HG03095 (cell line): ENCODE results near the gene PAPOLB.

Experiments used
- ATAC-seq: cut with Tn5 transposase; IDR thresholded peaks from one replicate; pipeline ENCODE4 v1.9.1; 2021; ENCODE audit warnings: moderate library complexity; ENCODE audit not compliant: unreplicated experiment

The PAPOLB gene

DNA sequence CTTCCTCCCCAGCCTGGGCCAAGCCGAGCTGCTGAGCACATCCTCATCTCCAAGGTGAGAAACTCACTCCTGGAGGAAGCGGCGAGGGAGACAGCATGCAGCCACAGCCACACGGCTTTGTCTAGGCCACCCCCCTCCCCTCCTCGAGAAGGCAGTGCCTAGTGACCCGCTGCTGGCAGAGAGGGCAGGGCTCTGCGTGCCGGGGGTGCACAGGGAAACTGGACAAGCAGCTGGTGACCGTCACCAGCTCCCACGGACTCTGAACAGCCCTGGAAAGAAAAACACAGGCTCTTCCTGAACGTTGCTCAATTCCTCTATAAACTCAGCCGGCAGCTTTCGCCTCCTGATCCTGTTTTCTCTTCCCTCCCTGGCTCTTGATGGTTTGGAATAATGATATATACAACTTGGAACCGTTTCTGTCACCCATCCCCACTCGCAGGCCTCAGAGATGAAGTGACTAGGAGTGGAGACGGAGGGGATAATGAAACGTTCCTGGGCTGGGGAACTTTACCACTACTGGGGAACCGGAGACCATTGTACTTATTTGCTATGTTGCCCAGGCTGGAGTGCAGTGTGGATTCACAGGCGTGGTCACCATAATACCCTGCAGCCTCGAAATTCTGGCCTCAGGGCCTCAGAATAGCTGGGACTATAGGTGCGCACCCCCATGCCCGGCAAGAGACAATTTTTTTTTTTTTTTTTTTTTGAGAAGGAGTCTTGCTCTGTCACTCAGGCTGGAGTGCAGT, 19.3 kb downstream of the PAPOLB start:
- no peak for ATAC-seq

DNA sequence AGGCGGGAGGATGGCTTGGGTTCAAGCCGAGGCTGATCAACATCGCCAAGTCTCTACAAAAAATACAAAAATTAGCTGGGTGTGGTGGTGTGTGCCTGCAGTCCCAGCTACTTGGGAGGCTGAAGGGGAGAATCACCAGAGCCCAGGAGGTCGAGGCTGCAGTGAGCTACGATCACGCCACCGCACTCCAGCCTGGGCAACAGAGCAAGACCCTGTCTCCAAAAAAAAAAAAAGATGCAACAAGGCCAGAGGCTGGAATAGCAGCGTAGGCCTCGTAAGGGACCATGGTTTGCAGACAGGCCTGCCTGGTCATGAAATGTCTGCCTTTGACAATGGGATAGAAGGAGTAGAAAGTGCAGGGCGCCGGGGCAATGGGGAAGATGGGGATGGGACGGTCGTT, 20.0 kb downstream of the PAPOLB start:
- no peak for ATAC-seq

DNA sequence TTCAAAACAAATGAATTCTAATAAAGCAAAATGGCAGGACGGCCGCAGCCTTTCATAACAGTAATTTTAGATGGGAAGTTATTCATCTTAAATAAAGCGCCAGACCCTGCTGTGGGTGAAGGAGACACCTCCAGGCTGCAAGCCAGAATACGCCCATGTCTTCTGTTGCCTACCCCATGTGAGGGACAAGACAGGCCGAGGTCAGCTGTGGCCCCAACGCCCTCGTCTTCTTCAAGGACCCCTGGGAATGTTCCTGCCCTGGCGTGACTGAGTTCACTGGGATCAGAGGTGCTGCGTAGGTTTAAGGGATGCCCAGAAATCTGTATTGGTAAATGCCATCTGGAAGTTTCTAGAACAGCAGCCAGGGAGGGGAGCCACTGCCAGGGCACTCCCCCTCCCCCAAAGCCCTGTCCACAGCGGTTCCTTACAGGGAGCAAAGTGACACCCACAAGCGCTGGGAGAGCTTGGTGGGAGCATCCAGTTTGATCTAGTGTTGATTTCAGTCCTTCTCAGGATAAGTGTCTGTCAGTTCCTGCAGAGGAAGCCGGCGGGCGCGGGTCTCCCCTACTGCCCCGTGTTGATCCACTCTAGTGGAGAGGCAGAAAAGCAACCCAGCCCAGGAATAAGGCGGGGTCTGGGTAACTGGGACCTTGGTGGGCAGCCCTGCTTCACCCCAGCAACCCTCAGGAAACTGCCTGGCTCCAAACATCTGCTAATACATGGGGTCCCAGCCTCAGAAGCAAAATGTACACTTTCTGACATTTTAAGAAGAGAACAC, 20.6 kb downstream of the PAPOLB start:
- ATAC-seq: no peak

DNA sequence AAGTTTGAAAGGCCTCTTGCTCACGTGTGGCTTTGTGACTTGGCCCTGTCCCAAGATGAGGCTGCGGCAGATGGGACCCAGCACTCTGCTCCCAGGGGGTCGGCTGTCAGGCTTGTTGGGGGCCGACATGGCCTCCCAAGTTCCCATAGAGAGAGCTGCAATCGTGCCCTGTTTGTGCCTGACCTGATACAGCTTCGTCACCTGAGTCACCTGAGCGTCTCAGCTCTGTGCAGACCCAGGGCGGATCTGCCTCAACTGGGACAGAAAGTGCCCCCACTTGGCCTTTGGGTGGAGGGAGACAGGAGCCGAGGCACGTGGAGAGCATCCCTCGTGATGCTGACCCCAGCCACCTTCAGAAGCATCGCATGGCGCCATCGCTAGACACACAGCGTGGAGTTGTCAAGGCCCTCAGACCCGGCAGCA, 21.7 kb downstream of the PAPOLB start:
- no peak for ATAC-seq

DNA sequence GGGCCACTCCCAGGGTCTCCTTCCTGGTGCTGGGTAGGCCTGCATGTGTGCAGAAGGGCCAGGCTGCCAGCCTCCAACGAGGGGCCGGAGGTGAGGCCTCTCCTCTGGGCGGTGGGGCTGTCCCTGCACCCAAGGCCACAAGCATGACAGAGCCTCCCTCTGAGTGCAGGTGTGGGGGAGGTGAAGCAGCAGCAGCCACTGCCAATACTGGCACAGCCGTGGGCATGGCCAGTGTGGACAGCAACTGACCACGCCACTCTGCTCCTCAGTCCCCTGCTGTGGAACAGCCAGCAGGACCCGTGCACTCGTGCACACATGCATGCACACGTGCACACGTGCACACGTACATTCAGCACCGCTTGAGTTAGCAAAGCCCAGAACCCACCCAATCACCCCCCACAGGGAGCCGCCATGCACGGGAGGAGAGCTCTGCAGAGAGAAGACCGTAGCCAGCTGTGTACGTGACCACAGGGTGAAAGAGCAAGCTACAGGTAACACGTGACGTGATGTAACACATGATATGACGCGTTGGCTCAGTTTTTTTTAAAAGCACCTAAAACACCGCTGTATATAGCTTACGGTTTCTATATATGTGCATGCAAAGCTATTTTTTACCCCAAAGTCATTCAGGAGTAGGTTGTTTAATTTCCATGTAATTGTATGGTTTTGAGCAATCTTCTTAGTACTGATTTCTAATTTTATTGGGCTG, 23.1 kb downstream of the PAPOLB start:
- no peak for ATAC-seq

DNA sequence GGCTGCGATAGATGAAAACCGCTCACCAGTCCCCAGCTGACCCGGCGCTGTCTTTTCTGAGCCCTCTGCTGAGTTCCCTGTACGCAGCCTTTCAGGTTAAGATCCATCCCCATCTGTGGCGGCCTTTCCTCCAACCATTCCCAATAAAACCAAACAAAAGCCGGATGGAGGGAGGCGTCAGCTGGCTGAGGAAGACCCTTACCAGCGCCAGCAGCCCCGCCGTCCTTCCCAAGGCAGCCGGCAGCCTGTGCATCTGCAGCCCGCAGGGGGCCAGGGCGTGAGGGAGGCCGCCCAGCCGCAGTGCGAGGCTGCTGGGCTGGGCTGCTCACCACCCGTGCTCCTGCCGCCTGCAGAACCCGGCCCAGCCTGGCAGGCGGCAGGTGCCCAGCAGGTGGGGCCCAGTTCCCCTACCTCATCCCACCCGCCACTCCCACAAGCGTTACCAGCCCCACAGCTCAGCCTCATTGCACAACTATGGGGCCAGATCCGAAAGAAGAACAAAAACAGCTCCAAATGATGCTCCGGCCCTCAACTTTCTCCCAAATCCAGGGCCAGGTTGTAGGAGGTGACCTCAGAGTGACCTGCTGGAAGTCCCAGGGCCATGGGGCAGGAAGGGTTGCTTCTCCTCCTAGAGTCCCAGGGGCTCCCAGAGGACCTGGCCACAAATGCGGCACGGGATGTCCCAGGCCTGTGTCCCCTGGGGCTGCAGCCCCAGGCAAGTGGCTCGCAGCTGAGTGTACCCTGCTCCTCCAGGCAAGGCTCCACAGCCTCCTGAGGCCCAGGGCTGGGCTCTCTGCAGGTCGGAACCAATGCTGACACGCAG, 23.8 kb downstream of the PAPOLB start:
- no peak for ATAC-seq

DNA sequence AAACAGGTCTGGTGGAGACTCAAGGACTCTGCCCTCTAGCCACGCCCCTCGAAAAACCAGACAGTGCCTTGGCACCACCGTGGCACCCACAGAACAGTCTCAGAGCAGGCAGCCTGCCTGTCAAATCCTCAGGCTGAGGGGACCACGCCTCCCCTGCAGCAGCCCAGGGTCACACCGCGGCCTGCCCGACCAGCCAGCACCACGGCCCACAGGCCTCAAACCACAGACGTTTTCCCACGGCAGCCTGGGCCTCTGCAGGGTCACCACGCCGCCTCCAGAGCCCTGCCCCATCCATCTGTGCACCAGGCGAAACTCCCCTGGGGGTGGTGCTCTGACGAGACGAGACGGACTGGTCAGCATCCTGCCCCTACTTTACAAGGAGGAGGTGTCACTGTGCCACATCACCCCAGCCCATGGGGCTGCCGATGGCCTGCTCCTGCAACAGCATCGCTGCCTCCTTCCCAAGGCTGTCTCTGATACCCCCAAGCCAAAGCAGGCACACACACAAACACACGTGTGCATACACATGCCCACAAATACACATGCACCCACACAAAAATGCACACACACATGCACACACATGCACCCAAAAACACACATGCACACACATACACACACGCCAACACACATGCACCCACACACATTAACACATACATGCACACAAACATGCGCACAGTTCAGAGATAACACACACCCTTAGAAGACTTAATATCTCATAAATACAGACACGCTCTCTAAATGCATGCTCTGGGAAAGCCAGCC, 24.6 kb downstream of the PAPOLB start:
- ATAC-seq: no peak

DNA sequence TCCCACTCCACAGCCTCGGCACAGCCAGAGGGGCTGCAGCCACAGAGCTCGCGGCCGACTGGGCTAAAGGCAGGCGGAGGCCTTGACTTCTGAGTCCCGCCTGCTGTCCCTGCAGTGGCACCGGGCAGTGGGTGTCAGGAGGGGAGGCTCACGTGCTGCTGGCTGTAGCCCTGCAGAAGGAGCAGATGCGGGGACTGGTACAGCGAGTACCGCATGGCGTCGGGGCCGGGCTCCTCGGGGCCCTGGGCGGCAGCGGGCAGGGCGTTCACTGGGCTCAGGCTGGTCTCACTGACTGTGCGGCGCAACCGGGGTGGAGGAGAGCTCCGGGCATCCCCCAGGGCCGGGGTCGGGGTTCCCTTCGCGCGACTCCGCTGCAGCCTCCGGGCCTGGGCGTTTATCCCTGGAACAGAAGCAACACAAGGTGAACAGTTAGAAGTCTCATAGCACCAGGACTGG, 25.6 kb downstream of the PAPOLB start:
- no peak for ATAC-seq

DNA sequence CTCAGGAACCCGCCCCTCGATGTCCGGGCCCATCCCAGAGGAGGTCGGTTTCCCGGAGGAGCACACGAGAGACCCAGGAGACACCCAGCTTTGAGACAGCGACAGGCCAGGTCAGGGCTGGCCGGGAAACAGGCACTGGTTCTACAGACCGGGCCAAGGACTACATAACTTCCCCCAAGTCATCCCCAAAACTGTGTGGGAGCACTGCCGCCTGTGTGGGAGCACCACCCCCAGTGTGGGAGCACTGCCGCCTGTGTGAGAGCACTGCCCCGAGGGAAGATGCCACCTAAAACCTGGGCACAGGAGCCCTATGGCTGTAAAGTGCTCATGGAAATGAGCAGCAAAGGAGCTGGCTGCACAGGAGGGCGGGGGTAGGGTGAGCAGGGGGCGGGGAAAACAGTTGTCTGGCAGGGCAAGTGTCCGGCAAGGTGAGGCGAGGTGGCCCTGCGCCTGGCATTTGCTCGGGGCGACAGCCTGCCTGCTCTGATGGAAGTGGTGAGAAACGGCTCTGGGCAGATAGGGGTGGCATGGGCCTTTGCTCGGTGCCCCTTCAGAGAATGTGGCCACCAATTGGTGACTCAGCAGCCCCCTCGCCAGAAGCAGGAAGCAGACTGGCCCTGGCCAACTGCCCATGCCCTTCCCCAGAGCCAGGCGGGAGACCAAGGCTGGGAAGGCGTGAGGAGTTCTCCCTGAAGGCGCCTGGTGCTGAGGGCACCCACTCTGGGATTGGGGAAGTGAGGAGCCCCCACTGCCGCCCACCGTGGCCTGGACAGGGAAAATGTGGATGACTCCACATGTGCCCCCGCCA, 26.2 kb downstream of the PAPOLB start:
- no peak for ATAC-seq

DNA sequence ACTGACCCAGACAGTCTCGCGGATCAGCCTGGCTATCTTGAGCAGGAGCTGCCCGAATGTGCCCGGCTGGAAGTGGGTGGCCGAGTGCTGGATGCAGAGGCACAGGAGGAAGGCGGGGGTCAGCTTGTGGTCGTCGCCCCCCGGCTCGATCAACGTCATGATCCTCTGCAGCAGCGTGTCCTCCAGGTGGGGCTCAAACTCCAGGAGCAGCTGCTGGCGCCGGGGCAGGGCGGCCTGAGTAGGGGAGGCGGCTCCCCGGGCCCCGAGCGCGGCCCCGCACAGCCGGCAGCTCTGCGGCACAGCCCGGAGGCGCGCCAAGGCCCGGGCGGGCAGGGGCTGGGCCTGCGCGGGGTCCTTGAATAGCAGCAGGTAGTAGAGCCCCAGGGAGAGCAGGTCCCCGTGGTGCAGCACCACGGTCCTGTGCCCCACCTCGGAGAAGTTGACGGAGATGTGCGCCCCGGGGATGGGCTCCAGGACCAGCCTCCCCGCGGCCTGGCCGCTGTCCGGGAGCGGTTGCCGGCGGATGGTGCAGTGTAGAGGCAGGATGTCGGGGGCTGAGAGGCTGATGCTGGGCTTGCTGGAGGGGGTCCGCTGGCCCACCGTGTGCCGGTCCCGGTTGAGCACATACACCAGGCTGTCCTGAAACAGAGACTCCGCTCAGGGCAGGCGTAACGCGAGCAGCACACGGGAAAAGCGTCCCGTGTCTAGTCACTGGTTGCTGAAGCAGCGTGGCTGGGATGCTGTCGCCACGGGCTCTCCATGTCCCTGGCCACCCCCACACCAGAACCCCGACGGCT, 27.0 kb downstream of the PAPOLB start:
- ATAC-seq: no peak

DNA sequence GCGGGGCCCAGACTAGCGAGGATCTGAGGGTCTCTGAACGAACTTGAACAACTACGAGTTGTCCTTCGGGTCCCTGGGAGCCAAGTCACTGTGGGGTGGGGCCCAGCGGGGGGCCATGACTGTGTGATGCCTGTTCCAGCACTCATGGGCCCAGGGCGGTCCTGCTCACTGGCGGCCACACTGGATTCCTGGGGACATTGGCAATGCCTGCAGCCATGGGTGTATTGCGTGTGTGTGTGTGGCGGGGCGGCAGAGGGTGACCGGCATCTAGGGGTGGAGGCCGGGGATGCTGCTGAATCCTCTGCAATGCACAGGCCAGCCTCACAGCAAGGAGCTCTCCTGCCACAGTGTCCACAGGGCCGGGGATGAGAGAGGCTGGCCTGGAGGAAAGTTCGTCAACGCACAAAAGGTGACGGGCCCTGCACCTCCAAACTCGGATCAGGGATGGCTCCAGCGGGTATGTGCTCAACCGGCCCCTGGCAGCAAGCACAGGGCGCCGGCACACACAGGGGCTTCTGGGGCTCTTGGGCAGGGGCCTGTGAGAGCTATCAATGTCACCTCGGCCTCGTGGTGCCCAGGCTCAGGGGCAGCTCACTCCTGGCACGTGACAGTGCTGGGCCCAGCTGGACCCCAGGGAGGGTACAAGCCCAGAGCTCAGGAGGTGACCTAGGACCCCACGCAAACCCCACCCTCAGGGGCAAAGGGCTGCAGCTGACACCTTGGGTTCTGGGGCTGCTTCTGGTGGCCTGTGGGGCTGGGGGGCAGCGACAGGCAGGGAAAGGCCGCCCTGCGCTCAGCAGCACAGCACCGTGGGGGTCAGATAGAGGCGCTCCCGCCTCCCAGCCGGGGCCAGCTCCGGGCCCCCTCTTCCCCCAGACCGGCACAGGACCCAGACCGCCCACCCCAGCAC, 27.9 kb downstream of the PAPOLB start:
- ATAC-seq: no peak

DNA sequence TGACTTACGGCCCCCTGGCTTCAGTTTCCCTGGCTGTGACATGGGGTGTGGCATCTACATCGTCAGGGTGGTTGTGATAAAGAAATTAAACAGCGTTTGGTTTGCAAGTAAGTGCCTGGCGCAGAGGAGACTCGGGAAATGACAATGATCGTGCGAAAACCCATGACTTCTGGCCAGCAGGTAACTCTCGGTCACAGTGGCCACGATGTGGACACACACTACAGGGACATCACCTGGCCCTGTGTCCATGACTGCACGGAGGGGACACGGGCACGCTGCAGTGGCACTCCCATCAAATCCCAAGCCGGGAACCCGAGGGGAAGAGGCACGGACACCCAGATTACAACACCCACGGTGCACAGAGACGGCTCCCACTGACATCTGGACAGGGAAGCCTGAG, 28.7 kb downstream of the PAPOLB start:
- ATAC-seq: no peak

DNA sequence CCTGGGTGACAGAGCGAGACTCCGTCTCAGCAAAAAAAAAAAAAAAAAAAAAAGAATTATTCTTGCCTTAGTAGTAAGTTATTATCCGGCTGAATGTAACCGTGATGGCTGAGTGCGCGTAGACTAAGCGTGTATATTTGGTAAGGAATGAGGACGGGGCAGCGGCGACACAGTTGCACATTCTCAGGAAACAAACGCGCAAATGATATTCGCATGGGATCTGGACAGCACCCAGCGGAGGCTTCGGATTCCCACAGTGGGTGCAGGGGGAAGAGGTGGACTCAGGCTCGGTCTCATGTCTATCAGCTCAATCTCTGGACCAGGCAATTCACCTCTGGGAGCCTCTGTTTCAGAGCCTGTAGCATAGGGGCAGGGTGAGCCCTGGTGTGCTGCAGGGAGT, 29.1 kb downstream of the PAPOLB start:
- no peak for ATAC-seq

DNA sequence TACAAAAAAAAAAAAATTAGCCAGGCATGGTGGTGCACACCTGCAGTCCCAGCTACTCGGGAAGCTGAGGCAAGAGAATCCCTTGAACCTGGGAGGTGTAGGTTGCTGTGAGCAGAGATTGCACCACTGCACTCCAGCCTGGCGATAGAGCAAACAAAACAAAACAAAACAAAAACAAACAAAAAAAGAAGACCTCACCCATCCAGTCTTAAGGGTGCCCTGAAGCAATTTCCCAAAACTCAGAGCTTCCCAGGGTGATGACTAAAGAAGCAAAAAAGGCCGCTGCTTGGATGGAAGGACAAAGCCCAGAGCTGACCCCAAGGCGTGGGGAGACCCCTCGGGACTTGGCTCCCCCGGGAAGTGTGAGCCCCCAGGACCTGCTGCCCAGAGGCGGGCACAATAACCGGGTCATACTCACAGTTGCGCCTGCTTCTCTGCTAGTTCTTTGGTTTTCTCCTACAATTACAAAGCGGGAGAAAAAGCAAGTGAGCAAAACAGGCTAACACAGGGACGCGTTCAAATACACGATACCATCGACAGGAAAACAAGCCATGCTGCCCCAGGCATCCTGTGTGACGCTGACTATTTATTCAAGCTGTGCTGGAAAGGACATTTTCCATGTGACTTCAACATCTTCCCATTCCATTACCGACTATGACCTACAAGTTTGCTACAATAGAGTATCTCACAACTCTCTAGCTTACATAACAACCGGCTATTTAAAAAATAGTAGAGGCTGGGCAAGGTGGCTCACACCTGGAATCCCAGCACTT, 29.9 kb downstream of the PAPOLB start:
- ATAC-seq: no peak

DNA sequence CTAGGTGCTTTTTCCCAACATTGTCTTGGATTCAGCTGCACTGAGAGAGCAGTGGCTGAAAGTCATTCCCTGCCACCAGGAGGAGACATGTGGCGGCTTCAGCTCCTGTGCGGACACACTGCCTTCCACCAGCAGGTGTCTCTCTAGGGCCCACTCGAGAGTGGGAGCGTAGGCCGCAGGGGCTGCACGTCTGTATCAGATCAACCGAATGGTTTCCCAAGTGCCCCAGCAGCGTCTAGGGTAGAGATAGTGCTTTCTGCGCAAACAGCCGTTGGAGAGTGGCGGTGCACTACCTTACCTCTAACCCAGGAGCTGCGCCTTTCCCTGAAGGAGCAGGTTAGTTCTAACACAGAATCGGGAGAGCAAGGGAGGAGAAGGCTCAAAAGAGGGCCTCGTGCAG, 31.7 kb downstream of the PAPOLB start:
- ATAC-seq: no peak

DNA sequence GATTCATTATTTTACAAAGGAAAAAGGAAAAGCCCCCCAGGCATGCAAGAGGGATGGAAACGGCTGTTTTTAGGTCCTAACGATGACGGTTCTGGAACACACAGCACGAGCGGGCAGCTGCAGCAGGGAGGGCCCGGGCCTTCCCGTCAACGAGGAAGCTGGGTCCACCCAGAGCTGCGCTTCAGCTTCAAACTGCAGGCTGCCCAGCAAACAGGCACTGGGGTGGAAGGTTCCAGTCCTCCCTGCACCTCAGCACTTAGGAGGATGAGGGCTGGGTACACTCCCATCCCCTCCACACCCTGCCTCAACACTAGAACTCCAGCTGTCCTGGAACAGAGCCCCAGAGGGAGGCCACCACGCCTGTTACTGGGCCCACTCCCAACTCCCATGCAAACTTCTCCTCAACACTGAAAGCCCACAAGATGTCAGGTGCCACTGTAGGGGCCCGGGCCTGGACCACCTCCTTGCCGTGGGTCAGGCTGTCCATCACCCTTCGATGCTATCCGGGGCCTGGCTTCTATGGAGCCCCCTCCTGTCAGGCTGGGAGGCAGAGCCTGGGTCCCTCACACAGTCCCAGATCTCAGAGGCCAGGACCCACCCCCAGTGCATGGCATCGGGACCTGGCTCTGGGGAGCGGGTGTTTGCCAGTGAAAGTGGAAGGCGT, 33.0 kb downstream of the PAPOLB start:
- no peak for ATAC-seq
